ENCODE data around the gene DOHH.

GRCh38 chr19:3443840-3444694 is 56.4 kb downstream of the DOHH start:
- no peak for TF ChIP-seq POLR2A (IDR thresholded peaks at IDR 0.05; ENCODE audit: low read depth, low read length)
- TF ChIP-seq POLR2AphosphoS5 (IDR thresholded peaks at IDR 0.05; ENCODE audit: low read depth, low read length): no peak
- TF ChIP-seq TAF1 (IDR thresholded peaks at IDR 0.05; ENCODE audit: borderline replicate concordance, low read depth, low read length): no peak

All from GM12892 (cell line).